ENCODE results near the gene BTNL2.

Gene BTNL2

DNA sequence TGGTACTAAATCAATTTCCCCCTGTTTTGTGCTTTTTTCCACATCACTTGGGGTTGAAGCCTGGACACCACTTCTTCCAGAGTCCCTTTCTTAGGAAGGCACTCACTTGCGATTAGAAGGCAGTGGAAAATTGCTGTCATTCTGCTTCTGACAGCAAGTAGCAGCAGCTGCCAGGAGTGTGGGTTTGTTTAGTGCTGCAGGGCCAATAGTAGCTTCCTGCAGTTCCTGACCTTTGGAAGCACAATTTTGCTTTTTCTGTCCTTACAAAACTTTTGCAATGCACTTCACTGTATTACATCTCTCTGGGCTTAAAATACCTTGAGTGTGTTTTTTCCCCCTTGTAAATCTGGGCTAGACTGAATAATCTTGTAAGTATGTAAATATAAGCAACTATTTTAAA is 20.2 kb upstream of the BTNL2 start:
- Histone ChIP-seq H3K79me2 (ENCODE audit: insufficient read depth, low read length) (no peaks in the 10 kb centered on the region), H3K9me3 (ENCODE audit: insufficient read depth, low read depth, low read length) (no peaks in the 10 kb centered on the region)
- TF ChIP-seq EZH2phosphoT487 (IDR thresholded peaks at IDR 0.05; ENCODE audit: borderline replicate concordance): no peak
- TF ChIP-seq, protein P1, sequence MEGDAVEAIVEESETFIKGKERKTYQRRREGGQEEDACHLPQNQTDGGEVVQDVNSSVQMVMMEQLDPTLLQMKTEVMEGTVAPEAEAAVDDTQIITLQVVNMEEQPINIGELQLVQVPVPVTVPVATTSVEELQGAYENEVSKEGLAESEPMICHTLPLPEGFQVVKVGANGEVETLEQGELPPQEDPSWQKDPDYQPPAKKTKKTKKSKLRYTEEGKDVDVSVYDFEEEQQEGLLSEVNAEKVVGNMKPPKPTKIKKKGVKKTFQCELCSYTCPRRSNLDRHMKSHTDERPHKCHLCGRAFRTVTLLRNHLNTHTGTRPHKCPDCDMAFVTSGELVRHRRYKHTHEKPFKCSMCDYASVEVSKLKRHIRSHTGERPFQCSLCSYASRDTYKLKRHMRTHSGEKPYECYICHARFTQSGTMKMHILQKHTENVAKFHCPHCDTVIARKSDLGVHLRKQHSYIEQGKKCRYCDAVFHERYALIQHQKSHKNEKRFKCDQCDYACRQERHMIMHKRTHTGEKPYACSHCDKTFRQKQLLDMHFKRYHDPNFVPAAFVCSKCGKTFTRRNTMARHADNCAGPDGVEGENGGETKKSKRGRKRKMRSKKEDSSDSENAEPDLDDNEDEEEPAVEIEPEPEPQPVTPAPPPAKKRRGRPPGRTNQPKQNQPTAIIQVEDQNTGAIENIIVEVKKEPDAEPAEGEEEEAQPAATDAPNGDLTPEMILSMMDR (conservative IDR thresholded peaks at IDR 0.05; ENCODE audit: low read length): no peak

DNA sequence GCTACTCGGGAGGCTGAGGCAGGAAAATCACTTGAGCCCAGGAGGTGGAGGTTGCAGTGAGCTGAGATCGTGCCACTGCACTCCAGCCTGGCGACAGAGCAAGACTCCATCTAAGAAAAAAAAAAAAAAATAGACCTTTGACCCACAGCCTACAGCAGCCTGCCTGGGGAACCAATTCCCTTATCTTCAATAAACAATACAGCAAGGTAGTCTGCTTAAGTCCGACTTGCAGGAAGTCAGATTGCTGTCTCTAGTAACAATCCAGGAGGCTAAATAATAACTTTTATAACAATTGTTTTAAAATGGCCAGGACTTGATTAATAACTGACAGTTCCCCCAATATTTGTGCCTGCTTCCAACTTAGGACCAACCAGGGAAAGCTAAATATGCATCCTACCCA is 19.4 kb upstream of the BTNL2 start:
- Histone ChIP-seq H3K9me2 (replicated peaks; ENCODE audit: low read depth, low read length) (no peaks in the 10 kb centered on the region), H2AFZ (ENCODE audit: low read length) (no peak overlapping the region), H4K20me1 (ENCODE audit: insufficient read depth, low read length, poor library complexity, severe bottlenecking) (no peaks in the 10 kb centered on the region), H3K4me2 (ENCODE audit: low read depth, low read length, poor library complexity, severe bottlenecking) (no peak overlapping the region), H3F3A (ENCODE audit: low read depth) (no peaks in the 10 kb centered on the region), H3K79me2 (ENCODE audit: insufficient read depth, low read length) (no peaks in the 10 kb centered on the region), H3K27me3 (ENCODE audit: insufficient read depth, low read length, poor library complexity, severe bottlenecking) (no peaks in the 10 kb centered on the region), H3K36me3 (ENCODE audit: insufficient read depth, low read length) (no peaks in the 10 kb centered on the region), H3K4me3 (ENCODE audit: low read length, poor library complexity, severe bottlenecking) (no peak overlapping the region), H3K9ac (ENCODE audit: low read depth, low read length, poor library complexity, severe bottlenecking) (no peak overlapping the region), H3K9me3 (ENCODE audit: insufficient read depth, low read depth, low read length) (no peaks in the 10 kb centered on the region), H3K4me1 (ENCODE audit: insufficient read depth, low read length, poor library complexity, severe bottlenecking) (no peaks in the 10 kb centered on the region)
- TF ChIP-seq, protein P1 (conservative IDR thresholded peaks at IDR 0.05; ENCODE audit: low read length): no peak
- TF ChIP-seq EZH2phosphoT487 (IDR thresholded peaks at IDR 0.05; ENCODE audit: borderline replicate concordance): no peak

More for the DNA sequence above, 20.2 kb upstream of the BTNL2 start:
- no peak overlapping the region for H2AFZ ChIP-seq (ENCODE audit: low read length)
- no peaks in the 10 kb centered on the region for H3K4me1 ChIP-seq (ENCODE audit: insufficient read depth, low read length, poor library complexity, severe bottlenecking)
- no peaks in the 10 kb centered on the region for H3F3A ChIP-seq (ENCODE audit: low read depth)
- no peak overlapping the region for H3K9ac ChIP-seq (ENCODE audit: low read depth, low read length, poor library complexity, severe bottlenecking)
- no peaks in the 10 kb centered on the region for H3K36me3 ChIP-seq (ENCODE audit: insufficient read depth, low read length)
- no peak overlapping the region for H3K4me2 ChIP-seq (ENCODE audit: low read depth, low read length, poor library complexity, severe bottlenecking)
- H3K4me3 ChIP-seq (ENCODE audit: low read length, poor library complexity, severe bottlenecking): no peak overlapping the region
- H3K27me3 ChIP-seq (ENCODE audit: insufficient read depth, low read length, poor library complexity, severe bottlenecking): no peaks in the 10 kb centered on the region
- no peaks in the 10 kb centered on the region for H4K20me1 ChIP-seq (ENCODE audit: insufficient read depth, low read length, poor library complexity, severe bottlenecking)
- no peaks in the 10 kb centered on the region for H3K9me2 ChIP-seq (replicated peaks; ENCODE audit: low read depth, low read length)

GRCh38 chr6:32424589-32425300 is 17.8 kb upstream of the BTNL2 start:
- Histone ChIP-seq H3F3A (ENCODE audit: low read depth) (no peaks in the 10 kb centered on the region), H3K4me2 (ENCODE audit: low read depth, low read length, poor library complexity, severe bottlenecking) (no peak overlapping the region), H4K20me1 (ENCODE audit: insufficient read depth, low read length, poor library complexity, severe bottlenecking) (no peaks in the 10 kb centered on the region), H3K9me2 (replicated peaks; ENCODE audit: low read depth, low read length) (no peaks in the 10 kb centered on the region), H3K9ac (ENCODE audit: low read depth, low read length, poor library complexity, severe bottlenecking) (no peak overlapping the region), H3K4me3 (ENCODE audit: low read length, poor library complexity, severe bottlenecking) (no peak overlapping the region), H3K79me2 (ENCODE audit: insufficient read depth, low read length) (no peaks in the 10 kb centered on the region), H2AFZ (ENCODE audit: low read length) (no peak overlapping the region), H3K9me3 (ENCODE audit: insufficient read depth, low read depth, low read length) (no peaks in the 10 kb centered on the region), H3K36me3 (ENCODE audit: insufficient read depth, low read length) (no peaks in the 10 kb centered on the region), H3K27me3 (ENCODE audit: insufficient read depth, low read length, poor library complexity, severe bottlenecking) (no peaks in the 10 kb centered on the region), H3K4me1 (ENCODE audit: insufficient read depth, low read length, poor library complexity, severe bottlenecking) (no peaks in the 10 kb centered on the region)
- TF ChIP-seq, protein P1 (conservative IDR thresholded peaks at IDR 0.05; ENCODE audit: low read length): no peak
- TF ChIP-seq EZH2phosphoT487 (IDR thresholded peaks at IDR 0.05; ENCODE audit: borderline replicate concordance): no peak

Measured in Loucy (cell line).